GM15510 (cell line): Measurements from ENCODE around the gene NAV3.

Experiments
- POLR2A ChIP-seq: IDR thresholded peaks from 3 replicates; pipeline ENCODE4 v1.6.1; 2011; ENCODE audit warnings: borderline replicate concordance; ENCODE audit not compliant: insufficient read length; ENCODE audit errors: extremely low read depth

The NAV3 gene

DNA sequence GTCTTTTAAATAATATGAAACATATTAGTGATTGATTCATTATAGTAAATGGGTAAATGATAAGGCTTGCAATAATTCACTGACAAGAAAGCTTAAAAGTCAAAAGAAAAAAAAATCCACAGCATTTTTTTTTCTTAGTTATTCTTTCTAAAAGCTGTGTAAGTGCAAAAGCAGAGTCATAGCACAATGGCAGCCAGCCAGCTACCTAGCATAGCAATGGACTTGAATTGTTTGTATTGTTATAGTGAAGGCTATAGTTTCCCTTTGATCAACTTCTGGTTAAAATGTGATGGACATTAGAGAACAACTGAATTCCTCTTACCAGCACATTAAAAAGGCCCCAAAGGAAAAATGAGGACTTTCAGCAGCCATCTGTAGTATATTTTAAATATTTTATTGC is 232.1 kb downstream of the NAV3 start:
- TF ChIP-seq POLR2A = no peak

DNA sequence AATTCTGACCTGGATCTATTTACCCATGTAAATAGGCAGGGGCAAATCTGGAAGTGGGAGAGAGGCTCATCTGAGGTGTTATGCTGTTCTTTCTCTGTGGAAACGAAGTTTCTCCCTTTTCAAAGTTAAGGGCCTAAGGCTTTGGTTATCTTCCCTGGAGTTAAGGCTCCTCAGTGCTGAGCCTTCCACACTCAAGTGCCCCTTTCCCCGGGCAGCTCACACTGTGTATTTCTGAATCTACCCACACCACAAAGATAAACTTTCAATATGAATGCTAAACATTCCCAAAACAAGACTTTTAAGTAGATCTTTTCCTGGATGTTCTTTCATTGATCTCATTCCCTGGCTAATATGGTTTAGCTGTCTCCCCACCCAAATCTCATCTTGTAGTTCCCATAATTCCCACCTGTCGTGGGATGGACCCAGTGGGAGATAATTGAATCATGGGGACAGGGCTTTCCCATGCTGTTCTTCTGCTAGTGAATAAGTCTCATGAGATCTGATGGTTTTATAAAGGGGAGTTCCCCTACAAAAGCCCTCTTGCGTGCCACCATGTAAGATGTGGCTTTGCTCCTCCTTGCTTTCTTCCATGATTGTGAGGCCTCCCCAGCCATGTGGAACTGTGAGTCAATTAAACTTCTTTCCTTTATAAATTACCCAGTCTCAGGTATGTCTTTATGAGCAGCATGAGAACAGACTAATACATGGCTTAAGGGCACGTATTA is 251.1 kb downstream of the NAV3 start:
- TF ChIP-seq POLR2A = no peak

DNA sequence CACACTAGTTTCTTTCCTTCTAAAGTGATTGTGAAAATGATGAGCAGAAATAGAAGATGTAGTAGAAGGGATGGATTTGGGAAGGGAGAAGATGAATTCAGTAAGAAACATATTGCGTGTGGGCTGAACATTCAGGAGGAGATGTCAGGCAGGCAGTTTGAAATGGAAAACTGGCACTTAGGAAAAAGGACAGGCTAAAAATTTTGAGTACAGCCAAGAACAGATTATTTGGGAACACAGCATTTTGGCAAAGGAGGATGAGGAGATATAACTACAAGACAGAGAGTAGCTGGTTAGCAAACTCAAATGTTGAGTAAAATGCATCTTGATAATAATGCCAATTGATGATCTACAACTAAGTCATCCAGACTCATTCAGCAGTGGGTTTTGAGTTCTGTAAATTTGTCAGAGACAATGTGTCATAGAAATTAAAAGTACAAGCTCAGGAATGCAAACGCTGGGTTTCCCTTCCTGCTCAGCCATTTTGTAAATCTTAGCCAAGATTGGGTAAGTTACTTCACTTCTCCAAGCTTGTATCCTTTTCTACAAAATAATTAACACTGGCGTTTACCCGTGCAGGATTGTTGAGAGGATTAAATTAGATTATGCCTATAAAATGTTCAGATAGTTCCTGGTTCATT is 255.0 kb downstream of the NAV3 start:
- TF ChIP-seq POLR2A = no peak

DNA sequence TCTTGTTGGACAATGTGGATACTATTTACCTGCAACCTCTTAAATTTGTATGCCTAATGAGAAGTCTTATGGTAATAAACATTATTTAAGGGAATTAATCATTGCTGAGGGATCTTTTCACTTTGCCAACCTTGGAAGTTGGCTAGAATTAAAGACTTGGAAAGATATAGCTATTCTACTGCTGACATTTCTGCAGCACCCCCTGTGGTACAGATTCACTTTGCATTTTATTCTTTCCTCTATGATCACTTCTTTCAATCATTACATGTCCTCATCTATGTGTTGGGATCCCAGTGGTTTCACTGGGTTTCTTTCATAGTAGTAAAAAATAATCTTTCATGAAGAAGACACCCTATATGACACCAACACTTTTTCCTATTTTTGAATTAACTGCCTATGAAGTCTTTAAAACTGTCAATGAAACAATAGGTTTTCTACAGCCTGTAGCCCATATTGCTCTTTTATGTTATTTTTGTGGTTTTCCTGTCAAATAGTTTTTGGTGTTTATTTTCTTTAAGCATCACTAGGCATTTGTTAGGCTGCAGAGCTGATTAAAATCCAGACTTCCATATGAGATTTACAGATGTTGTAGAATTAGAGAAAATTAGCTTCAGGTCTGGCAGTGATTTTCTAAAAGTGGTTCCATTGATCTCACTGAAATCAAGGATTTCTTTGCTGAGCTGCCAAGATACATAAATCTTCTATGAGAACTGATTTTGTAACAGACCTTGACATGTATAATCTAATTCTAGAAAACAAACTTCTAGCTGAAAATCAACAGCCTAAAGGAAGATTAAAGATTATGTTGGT is 256.1 kb downstream of the NAV3 start:
- TF ChIP-seq POLR2A = no peak

DNA sequence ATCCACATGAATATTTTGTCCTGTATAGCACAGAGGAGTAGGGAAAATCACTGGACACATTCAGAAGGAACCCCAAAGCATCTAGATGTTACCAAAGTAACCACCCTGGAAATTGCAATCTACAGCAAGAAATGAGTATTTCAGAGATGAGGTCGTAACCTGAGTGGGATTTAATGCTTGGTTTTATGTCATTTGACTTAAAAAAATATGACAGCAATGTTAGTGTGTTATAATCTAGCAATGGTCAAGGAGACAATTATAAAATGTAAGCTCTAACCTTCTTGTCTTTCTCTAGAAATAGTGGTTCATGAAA is 256.6 kb downstream of the NAV3 start:
- TF ChIP-seq POLR2A = no peak

DNA sequence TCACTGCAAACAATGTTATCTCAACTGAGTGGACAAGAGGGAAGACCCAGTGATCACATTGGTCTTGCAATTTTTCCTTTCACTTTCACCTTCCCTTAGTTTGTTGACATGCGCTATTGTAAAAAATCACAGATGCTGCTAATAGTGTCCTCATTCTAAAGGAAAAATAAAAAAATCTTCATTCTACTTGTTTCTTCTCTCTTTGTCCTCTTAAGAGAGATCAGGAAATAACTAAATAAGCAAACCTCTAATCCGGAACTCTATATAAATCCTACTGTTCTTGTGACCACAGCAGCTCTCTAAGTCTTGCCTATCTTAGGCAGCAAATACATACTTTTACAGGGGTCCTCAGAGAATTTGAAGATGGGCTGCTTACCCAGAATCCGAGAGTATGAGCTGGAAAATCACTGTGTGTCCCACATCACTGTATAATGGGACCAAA is 257.7 kb downstream of the NAV3 start:
- TF ChIP-seq POLR2A = no peak

DNA sequence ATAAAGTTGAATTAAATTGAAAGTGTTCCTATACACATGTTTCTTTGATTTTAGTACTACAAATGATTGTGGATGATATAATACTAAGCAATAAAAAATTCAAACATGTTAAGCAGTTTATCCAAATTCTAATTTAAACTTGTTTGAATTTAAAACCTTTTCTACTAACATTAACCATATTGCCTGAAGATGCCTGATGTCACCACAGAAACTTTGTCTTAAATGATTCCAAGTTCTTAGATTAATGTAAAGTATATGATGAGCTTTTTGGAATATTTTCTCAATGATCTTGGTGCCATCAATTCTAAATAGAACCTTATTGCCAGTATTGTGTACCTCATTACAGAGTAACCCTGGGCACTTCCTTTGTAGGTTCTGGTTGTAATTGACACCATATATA is 259.6 kb downstream of the NAV3 start:
- no peak for TF ChIP-seq POLR2A

DNA sequence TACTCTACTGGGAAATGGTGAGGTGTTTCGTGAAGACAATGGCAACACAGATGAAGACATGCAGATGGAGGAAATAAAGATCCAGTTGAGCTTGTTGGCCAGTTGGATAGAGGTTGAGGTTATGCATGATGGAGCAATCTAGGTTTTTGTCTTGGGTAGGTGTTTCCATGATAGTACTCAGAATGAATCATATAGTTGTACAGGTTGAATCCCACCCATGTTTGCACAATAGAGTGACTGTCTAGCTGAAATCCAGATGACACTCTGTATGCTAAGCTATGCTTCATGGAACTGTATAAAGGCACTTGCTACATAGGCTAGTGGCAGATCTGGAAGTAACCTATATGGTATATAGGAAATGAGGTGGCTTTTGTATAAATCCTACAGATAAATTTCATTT is 264.9 kb downstream of the NAV3 start:
- TF ChIP-seq POLR2A = no peak

DNA sequence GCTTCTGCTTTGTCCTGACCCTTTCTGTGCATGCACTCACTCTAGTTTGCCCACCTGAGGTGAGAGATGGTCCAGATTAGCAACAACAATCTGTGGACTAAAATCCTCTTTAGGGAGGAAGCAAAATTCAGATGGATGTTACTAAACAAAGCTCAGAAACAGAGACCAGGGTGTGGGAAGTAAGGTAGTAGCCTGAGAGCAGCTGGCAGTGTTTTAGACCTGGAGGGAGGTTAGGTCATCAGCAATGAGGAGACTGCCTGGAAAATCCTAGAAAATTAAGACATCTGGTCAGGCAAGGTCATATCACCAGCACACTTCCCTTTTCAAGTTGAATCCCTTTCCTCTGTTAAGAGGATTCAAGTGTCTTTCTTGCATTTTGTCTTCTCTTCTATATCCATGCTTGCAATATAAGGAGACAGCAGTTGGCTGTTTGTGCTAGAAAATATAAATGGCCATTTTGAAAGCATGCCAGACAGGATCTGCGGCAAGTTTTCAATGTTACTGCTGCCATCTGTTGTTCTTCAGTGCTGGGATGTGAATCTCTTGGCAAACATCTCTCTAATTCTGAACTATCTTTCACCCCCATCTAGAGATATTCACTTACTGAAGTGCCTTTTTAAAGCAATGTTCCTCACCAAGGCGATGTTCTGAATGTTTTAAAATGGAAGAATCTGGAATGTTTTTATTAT is 266.4 kb downstream of the NAV3 start:
- no peak for TF ChIP-seq POLR2A

DNA sequence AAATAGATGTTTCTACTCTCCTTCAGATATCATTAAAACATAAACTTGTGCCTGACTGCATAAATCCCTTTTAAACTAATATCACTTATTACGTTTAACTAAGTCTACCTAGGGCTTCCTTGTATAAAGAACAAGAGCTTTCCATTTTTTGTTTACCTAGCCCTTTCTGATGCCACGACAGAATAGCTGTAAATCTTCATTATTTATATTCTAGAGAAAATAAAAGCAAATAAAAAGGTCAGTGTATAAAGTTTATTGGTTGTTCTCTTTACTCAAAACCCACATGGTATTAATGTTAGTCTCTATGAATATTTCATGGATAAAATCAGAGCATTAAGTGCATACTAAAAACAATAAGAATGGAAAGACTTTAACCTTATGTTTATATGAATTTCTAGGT is 269.1 kb downstream of the NAV3 start:
- TF ChIP-seq POLR2A = no peak

DNA sequence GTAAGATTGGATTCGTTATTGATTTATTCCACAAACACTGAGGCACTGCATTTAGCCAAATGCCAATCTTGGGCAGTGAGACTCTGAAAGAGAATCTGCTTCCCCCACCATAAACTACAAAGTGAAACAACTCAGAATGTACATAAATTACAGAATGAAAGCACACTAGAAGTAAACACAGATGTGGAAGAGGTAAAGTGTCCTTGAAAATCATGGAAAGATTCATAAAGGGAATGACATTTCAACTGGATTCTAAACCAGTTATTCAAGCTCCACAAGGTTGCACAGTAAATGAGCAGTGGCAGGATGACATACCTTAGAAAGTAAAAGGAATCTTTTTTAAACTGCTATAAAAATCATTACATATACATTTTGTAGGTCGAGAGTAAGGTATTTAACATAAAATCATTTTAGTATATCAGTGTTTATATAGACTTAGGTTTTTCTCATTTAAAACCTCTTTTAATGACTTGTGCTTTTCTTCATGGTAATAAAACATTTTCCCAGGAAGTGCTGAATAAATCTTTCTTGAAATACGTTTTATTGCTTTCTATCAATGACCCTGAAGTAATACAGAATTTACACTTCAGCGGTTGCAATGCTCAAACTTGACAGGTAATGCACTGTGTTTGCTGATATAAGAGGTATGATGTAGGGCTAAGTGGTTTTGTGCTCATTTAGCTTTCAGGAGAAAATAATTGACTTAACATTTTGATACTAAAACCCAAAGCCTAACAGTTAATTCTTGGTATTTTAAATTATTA is 270.6 kb downstream of the NAV3 start:
- no peak for TF ChIP-seq POLR2A

DNA sequence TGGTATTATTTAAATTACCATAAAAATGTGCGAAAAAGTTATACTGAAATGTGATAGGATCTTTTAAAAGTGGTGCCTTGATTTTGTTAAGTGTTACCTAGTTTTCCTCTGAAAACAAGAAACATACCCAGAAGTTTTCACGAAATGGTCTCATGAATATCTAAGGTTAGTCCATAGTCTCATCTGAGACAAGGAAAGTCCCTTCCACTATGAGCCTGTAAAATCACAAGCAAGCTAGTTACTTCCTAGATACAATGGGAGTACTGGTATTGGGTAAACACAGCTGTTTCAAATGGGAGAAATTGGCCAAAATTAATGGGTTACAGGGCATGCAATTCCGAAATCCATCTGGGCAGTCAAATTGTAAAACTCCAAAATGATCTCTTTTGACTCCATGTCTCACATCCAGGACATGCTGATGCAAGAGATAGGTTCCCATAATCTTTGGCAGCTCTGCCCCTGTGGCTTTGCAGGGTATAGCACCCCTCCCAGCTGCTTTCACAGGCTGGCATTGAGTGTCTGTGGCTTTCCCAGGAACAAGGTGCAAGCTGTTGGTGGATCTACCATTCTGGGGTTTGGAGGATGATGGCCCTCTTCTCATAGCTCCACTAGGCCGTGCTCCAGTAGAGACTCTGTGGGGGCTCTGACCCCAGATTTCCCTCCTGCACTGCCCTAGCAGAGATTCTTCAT is 271.4 kb downstream of the NAV3 start:
- no peak for TF ChIP-seq POLR2A

DNA sequence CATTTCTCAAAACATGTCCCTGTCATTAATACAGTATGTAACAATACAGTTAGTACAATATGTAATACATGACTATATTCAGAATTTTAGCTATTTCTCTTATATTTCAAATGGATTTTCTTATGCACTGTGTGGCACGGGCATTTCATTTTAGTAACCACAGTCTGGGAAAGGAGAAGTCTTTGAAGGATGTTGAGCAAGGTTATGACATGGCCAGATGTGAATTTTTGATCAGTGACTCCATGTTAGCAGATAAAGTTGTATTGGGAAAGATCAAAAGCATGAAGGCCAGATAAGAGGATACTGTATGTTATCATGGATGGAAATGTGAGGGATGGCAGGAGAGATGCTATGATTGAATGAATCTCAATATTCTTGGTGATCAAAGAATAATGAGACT is 285.2 kb downstream of the NAV3 start:
- no peak for TF ChIP-seq POLR2A

DNA sequence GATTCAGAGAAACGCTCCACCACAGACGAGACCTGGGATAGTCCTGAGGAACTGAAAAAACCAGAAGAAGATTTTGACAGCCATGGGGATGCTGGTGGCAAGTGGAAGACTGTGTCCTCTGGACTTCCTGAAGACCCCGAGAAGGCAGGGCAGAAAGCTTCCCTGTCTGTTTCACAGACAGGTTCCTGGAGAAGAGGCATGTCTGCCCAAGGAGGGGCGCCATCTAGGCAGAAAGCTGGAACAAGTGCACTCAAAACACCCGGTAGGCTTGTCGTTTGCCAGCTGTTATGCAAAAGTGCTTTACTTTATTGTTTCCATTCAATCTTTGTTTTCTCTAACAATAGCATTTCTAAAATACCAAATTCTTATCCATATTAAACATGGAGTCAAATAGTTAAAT is 287.3 kb downstream of the NAV3 start:
- no peak for TF ChIP-seq POLR2A

DNA sequence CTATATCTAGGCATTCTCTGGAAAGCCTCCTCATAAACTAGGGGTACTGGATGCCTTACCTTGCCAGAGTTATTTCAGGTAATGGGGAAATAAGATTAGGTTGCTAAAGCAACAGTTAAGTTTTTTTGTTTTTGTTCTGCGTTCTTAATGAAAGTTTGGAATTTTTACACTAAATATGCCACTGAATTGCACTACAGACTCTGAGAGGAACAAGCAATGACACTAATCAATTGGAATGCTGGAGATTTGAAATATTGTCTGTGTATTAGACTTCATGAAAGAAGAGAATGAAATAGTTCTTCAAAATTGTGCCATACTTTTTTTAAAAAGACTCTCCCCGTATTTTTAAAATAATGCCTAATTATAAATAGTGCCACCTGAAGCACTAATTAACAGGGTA is 287.8 kb downstream of the NAV3 start:
- no peak for TF ChIP-seq POLR2A

DNA sequence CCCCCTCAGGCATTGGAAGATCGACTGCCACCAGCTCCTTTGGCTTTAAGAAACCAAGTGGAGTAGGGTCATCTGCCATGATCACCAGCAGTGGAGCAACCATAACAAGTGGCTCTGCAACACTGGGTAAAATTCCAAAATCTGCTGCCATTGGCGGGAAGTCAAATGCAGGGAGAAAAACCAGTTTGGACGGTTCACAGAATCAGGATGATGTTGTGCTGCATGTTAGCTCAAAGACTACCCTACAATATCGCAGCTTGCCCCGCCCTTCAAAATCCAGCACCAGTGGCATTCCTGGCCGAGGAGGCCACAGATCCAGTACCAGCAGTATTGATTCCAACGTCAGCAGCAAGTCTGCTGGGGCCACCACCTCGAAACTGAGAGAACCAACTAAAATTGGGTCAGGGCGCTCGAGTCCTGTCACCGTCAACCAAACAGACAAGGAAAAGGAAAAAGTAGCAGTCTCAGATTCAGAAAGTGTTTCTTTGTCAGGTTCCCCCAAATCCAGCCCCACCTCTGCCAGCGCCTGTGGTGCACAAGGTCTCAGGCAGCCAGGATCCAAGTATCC is 288.7 kb downstream of the NAV3 start:
- TF ChIP-seq POLR2A = no peak
